WTC11 (cell line): ENCODE measurements around the gene TPCN2.

Experiments
- CTCF ChIP-seq: fragments of 200-600 bp; IDR thresholded peaks from 2 replicates; pipeline ENCODE4 v1.8.0; 2022; ENCODE audit warnings: antibody characterized with exemption
- ETV6 ChIP-seq: sonication (generic); formaldehyde crosslinking; IDR thresholded peaks from 2 replicates; pipeline ENCODE4 v1.8.1; 2022; ENCODE audit warnings: mild to moderate bottlenecking, missing genetic modification reagents
- FOXJ3 ChIP-seq: sonication (generic); formaldehyde crosslinking; IDR thresholded peaks from 2 replicates; pipeline ENCODE4 v1.9.0; 2021; ENCODE audit warnings: missing genetic modification reagents, mild to moderate bottlenecking, borderline replicate concordance
- FOXP1 ChIP-seq: sonication (generic); formaldehyde crosslinking; IDR thresholded peaks from 2 replicates; pipeline ENCODE4 v1.8.0; 2022; ENCODE audit warnings: missing genetic modification reagents, mild to moderate bottlenecking, moderate library complexity, borderline replicate concordance
- FOXP4 ChIP-seq: sonication (generic); formaldehyde crosslinking; IDR thresholded peaks from 2 replicates; pipeline ENCODE4 v1.8.0; 2022; ENCODE audit warnings: mild to moderate bottlenecking, missing genetic modification reagents
- NFE2L1 ChIP-seq: sonication (generic); formaldehyde crosslinking; IDR thresholded peaks from 2 replicates; pipeline ENCODE4 v1.8.1; 2023; ENCODE audit warnings: missing genetic modification reagents
- SMAD4 ChIP-seq: sonication (generic); formaldehyde crosslinking; IDR thresholded peaks from 2 replicates; pipeline ENCODE4 v1.8.0; 2022; ENCODE audit warnings: mild to moderate bottlenecking, missing genetic modification reagents
- TEAD4 ChIP-seq: sonication (generic); formaldehyde crosslinking; IDR thresholded peaks from 2 replicates; pipeline ENCODE4 v1.8.0; 2022; ENCODE audit warnings: mild to moderate bottlenecking, missing genetic modification reagents
- USF1 ChIP-seq: sonication (generic); formaldehyde crosslinking; IDR thresholded peaks from 2 replicates; pipeline ENCODE4 v1.8.0; 2022; ENCODE audit warnings: mild to moderate bottlenecking, missing genetic modification reagents
- ZNF396 ChIP-seq: fragments of 250-450 bp; sonication (Bioruptor Pico); IDR thresholded peaks from 2 replicates; pipeline ENCODE4 v1.8.0; 2021; ENCODE audit warnings: mild to moderate bottlenecking, moderate library complexity, borderline replicate concordance
- ZNF512 ChIP-seq: sonication (generic); formaldehyde crosslinking; IDR thresholded peaks from 2 replicates; pipeline ENCODE4 v1.8.1; 2022; ENCODE audit warnings: missing genetic modification reagents, borderline replicate concordance
- ZNF671 ChIP-seq: fragments of 250-450 bp; sonication (Bioruptor Pico); IDR thresholded peaks from 2 replicates; pipeline ENCODE4 v1.8.0; 2021; ENCODE audit warnings: mild to moderate bottlenecking
- TF ChIP-seq, protein P1 (sequence below): sonication (generic); formaldehyde crosslinking; IDR thresholded peaks from 2 replicates; pipeline ENCODE4 v1.8.1; 2023; ENCODE audit warnings: mild to moderate bottlenecking, missing genetic modification reagents
- TF ChIP-seq, protein P2 (sequence below): sonication (generic); formaldehyde crosslinking; IDR thresholded peaks from 2 replicates; pipeline ENCODE4 v1.8.1; 2023; ENCODE audit warnings: mild to moderate bottlenecking, moderate library complexity, missing genetic modification reagents

DNA sequence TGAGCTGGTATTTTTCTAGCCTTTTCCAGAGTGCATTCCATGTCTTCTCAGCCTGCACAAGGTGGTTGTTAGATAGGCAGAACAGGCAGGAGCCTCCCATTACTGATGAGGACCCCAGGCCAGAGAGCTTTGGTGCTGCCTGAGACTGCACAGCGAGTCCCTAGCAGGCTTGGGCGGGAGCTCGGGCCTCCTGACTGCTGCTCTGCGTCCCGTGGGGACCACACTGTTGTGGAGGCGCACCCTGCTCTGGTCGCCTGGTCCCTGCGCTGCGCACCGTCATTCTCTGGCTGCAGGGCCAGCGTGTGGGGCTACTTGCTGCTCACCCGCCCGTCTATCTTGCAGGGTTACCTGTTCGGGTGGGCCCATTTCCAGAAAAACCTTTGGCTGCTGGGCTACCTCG, 8.5 kb downstream of the TPCN2 start:
- TF ChIP-seq ZNF396 (CRISPR knock-in tag) = no peak
- TF ChIP-seq, protein P1, sequence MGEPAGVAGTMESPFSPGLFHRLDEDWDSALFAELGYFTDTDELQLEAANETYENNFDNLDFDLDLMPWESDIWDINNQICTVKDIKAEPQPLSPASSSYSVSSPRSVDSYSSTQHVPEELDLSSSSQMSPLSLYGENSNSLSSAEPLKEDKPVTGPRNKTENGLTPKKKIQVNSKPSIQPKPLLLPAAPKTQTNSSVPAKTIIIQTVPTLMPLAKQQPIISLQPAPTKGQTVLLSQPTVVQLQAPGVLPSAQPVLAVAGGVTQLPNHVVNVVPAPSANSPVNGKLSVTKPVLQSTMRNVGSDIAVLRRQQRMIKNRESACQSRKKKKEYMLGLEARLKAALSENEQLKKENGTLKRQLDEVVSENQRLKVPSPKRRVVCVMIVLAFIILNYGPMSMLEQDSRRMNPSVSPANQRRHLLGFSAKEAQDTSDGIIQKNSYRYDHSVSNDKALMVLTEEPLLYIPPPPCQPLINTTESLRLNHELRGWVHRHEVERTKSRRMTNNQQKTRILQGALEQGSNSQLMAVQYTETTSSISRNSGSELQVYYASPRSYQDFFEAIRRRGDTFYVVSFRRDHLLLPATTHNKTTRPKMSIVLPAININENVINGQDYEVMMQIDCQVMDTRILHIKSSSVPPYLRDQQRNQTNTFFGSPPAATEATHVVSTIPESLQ (CRISPR knock-in tag) = no peak
- TF ChIP-seq CTCF = no peak
- no peak for TF ChIP-seq ETV6 (CRISPR knock-in tag)
- TF ChIP-seq NFE2L1 (CRISPR knock-in tag) = no peak
- no peak for TF ChIP-seq TEAD4 (CRISPR knock-in tag)
- no peak for TF ChIP-seq SMAD4 (CRISPR knock-in tag)
- no peak for TF ChIP-seq FOXJ3
- TF ChIP-seq USF1 (CRISPR knock-in tag) = no peak
- no peak for TF ChIP-seq ZNF512 (CRISPR knock-in tag)
- TF ChIP-seq FOXP4 = no peak
- no peak for TF ChIP-seq FOXP1 (CRISPR knock-in tag)
- TF ChIP-seq, protein P2, sequence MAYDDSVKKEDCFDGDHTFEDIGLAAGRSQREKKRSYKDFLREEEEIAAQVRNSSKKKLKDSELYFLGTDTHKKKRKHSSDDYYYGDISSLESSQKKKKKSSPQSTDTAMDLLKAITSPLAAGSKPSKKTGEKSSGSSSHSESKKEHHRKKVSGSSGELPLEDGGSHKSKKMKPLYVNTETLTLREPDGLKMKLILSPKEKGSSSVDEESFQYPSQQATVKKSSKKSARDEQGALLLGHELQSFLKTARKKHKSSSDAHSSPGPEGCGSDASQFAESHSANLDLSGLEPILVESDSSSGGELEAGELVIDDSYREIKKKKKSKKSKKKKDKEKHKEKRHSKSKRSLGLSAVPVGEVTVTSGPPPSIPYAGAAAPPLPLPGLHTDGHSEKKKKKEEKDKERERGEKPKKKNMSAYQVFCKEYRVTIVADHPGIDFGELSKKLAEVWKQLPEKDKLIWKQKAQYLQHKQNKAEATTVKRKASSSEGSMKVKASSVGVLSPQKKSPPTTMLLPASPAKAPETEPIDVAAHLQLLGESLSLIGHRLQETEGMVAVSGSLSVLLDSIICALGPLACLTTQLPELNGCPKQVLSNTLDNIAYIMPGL = no peak
- no peak for TF ChIP-seq ZNF671 (CRISPR knock-in tag)
